ENCODE data around the gene CATSPERD. TPM values are rescaled to one million over a fixed set of nuclear protein-coding genes. Genes with fewer than 3 reads are reported as not detected.
A peak's percentile ranks its signal among the peaks of the same experiment; 100 is the strongest.

Gene CATSPERD
- total and polyA plus RNA-seq, 9 of the 15 experiments (the other 6 are each of a cell fraction or from before 2014, with no cell fraction given): not detected

DNA sequence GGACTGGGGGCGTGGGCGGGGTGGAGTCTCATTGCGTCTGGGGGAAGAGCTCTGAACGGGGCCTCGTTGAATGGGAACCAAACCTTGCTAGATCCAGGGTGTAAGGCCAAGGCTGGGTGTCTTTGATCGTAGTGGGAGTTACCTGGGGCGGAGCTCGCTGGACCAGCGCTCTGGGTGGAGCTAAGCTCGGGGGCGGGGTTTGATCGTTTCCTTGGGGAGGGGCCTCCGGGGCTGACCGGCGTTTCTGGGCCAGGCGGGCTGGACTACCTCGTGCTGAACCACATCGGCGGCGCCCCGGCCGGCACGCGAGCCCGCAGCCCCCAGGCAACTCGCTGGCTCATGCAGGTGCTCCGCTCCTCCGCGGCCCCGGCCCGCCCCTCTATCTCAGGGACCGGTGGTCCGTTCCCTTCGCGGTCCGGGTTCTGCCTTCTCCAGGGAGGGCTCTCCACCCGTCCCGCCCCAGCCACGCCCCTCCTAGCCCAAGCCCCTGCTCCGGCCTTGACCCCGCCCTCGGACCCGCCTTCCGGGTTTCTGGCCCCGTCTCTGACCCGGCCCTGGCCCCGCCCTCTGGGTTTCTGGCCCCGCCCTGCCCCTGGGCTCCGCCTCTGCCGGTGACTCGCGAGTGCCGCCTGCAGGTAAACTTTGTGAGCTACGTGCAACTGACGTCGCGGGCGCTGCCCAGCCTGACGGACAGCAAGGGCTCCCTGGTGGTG lies 33.6 kb upstream of the CATSPERD start (continued):
- TF ChIP-seq ZNF740 (CRISPR knock-in tag; IDR thresholded peaks at IDR 0.05) (no peak), ZNF740 (tag; IDR thresholded peaks at IDR 0.05) (no peak), TAF1 (IDR thresholded peaks at IDR 0.05; ENCODE audit: control insufficient read depth, extremely low read depth, insufficient read depth, low read length, severe bottlenecking) (no peak), RBBP5 (IDR thresholded peaks at IDR 0.05; ENCODE audit: borderline replicate concordance, insufficient read depth, low read length, poor library complexity, severe bottlenecking) (no peak), RAD21 (CRISPR knock-in tag; conservative IDR thresholded peaks at IDR 0.05 in 1 of 2, IDR thresholded peaks at IDR 0.05 in 1 of 2) (peak in 1 of 2 experiments; percentile 66; a peak in 3 of 4 replicates), ETV6 (IDR thresholded peaks at IDR 0.05; ENCODE audit: borderline replicate concordance in 1 of 2, low read depth in 2 of 2, low read length in 1 of 2) (no peak), ETV6 (CRISPR knock-in tag; IDR thresholded peaks at IDR 0.05; ENCODE audit: borderline replicate concordance) (no peak), TRIM25 (IDR thresholded peaks at IDR 0.05; ENCODE audit: borderline replicate concordance) (no peak), ZKSCAN3 (CRISPR knock-in tag; IDR thresholded peaks at IDR 0.05) (no peak), ZC3H11A (IDR thresholded peaks at IDR 0.05; ENCODE audit: low read depth, low read length) (no peak), CBFA2T2 (conservative IDR thresholded peaks at IDR 0.05) (no peak), PHTF2 (CRISPR knock-in tag; IDR thresholded peaks at IDR 0.05) (no peak), ZFX (CRISPR knock-in tag; IDR thresholded peaks at IDR 0.05) (no peak; the same call in 1 of the 2 replicates), HNRNPL (IDR thresholded peaks at IDR 0.05; ENCODE audit: low read depth, low read length) (no peak), HDAC3 (IDR thresholded peaks at IDR 0.05; ENCODE audit: borderline replicate concordance, partially characterized antibody) (no peak), IRF2 (CRISPR knock-in tag; IDR thresholded peaks at IDR 0.05) (no peak), NFYB (IDR thresholded peaks at IDR 0.05; ENCODE audit: extremely low read depth, insufficient read length) (no peak), ZNF696 (CRISPR knock-in tag; conservative IDR thresholded peaks at IDR 0.05) (no peak)
- TF ChIP-seq, protein P1, sequence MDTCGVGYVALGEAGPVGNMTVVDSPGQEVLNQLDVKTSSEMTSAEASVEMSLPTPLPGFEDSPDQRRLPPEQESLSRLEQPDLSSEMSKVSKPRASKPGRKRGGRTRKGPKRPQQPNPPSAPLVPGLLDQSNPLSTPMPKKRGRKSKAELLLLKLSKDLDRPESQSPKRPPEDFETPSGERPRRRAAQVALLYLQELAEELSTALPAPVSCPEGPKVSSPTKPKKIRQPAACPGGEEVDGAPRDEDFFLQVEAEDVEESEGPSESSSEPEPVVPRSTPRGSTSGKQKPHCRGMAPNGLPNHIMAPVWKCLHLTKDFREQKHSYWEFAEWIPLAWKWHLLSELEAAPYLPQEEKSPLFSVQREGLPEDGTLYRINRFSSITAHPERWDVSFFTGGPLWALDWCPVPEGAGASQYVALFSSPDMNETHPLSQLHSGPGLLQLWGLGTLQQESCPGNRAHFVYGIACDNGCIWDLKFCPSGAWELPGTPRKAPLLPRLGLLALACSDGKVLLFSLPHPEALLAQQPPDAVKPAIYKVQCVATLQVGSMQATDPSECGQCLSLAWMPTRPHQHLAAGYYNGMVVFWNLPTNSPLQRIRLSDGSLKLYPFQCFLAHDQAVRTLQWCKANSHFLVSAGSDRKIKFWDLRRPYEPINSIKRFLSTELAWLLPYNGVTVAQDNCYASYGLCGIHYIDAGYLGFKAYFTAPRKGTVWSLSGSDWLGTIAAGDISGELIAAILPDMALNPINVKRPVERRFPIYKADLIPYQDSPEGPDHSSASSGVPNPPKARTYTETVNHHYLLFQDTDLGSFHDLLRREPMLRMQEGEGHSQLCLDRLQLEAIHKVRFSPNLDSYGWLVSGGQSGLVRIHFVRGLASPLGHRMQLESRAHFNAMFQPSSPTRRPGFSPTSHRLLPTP (IDR thresholded peaks at IDR 0.05; ENCODE audit: borderline replicate concordance, extremely low read depth, insufficient read length): peak; percentile 59

All from K562 (cell line).